Activated CD4-positive, alpha-beta T cell treated with anti-CD3 and anti-CD28 coated beads for 36 hours (primary cell): ENCODE data around the gene CRISP1. TPM values are rescaled to one million over a fixed set of nuclear protein-coding genes. Genes with fewer than 3 reads are reported as not detected.
"Not testable (repeated sequence)": the region's sequence is repeated elsewhere in the genome, so short reads cannot be mapped to it uniquely, and the experiment has no call there.

ENCODE experiments used
- ATAC-seq: fragments of 200-7000 bp; cut with Tn5 transposase; one replicate; pipeline ENCODE4 v1.10.0; 2021; ENCODE audit warnings: mild to moderate bottlenecking, moderate library complexity
- CTCF ChIA-PET: fragments of 350-600 bp; sonication (Branson Sonifier 250); formaldehyde crosslinking; loops from one replicate; lab custom pipeline; 2021; ENCODE audit warnings: antibody characterized with exemption; lab: Charles Lee
- POLR2A ChIA-PET: fragments of 350-600 bp; sonication (Branson Sonifier 250); formaldehyde crosslinking; loops from one replicate; lab custom pipeline; 2021; ENCODE audit warnings: antibody characterized with exemption, inconsistent platforms; lab: Charles Lee
- DNase-seq: peaks from one replicate; pipeline ENCODE4 v3.0.0-alpha.2; 2020
- H3K27ac Mint-ChIP-seq: one replicate; pipeline ENCODE4 v1.8.0; 2021; ENCODE audit warnings: mixed read lengths
- H3K27me3 Mint-ChIP-seq: one replicate; pipeline ENCODE4 v1.8.0; 2021; ENCODE audit warnings: mixed read lengths
- H3K36me3 Mint-ChIP-seq: one replicate; pipeline ENCODE4 v1.8.0; 2021; ENCODE audit warnings: low read depth, mixed read lengths
- H3K4me1 Mint-ChIP-seq: one replicate; pipeline ENCODE4 v1.8.0; 2021; ENCODE audit warnings: mixed read lengths
- H3K4me3 Mint-ChIP-seq: one replicate; pipeline ENCODE4 v1.8.0; 2021; ENCODE audit warnings: mild to moderate bottlenecking, moderate library complexity, mixed read lengths
- H3K9me3 Mint-ChIP-seq: one replicate; pipeline ENCODE4 v1.8.0; 2021; ENCODE audit warnings: low read depth, mixed read lengths
- intact Hi-C, 2 experiments: fragments of 100-400 bp; cut with DNase I in 1 of 2; cut with micrococcal nuclease in 1 of 2; formaldehyde crosslinking; loops; one replicate each; pipeline versions ENCODE4 v1.14.2 to v1.15.1; 2022 to 2024; cut with DNase I, micrococcal nuclease
- total RNA-seq, 2 experiments: library from RNA; stranded (reverse); gene quantifications; one replicate each; pipeline ENCODE4 v1.2.3, GENCODE V29; 2021

CRISP1 gene
- total RNA-seq, 2 experiments from 2014 or later: not detected

- POLR2A ChIA-PET: no interaction called here
- H3K27ac Mint-ChIP-seq: no peak overlapping the region
- H3K4me3 Mint-ChIP-seq: no peak overlapping the region
- no peaks in the 10 kb centered on the region for H3K4me1 Mint-ChIP-seq
- CTCF ChIA-PET: interaction anchor here (1.1 kb wide), 1 partner anchor 16 kb away, joined by 4 read pairs; no protein-coding TSS in a partner anchor
- H3K9me3 Mint-ChIP-seq: no peaks in the 10 kb centered on the region
- no peaks in the 10 kb centered on the region for H3K27me3 Mint-ChIP-seq
- intact Hi-C loops: no loop called here
- no peak for ATAC-seq
- no peak for DNase-seq
- no peaks in the 10 kb centered on the region for H3K36me3 Mint-ChIP-seq
Observed at GRCh38 chr6:49835140-49835539, 31.2 kb downstream of the CRISP1 start.

DNA sequence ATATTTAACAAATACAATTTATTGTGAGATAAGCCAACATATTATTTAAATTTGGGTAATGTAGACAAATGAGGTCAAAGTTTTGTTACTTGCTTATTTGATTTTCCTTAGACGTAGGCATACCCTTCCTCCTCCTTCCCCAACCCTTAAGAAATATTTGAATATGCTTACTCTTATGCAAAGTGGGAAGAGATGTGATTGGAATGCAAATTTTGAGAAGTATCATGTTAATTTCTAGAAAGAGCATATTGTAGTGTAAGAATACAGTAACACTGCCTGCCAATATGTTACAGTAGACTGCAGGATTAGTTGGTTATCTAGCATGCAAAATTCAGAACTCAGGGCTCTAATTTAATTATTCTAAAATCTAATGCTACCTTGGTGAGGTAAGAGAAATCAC lies 32.9 kb downstream of the CRISP1 start:
- CTCF ChIA-PET: no interaction called here
- Mint-ChIP-seq H3K27ac (no peak overlapping the region), H3K36me3 (no peaks in the 10 kb centered on the region), H3K4me1 (no peaks in the 10 kb centered on the region), H3K9me3 (no peaks in the 10 kb centered on the region), H3K27me3 (no peaks in the 10 kb centered on the region), H3K4me3 (no peak overlapping the region)
- POLR2A ChIA-PET: no interaction called here
- intact Hi-C loops: no loop called here
- ATAC-seq (no peak), DNase-seq (no peak)

- intact Hi-C loops: no loop called here
- Mint-ChIP-seq H3K36me3 (no peaks in the 10 kb centered on the region), H3K27ac (no peak overlapping the region), H3K4me1 (no peaks in the 10 kb centered on the region), H3K27me3 (peaks cover 2% of the 10 kb centered on the region), H3K9me3 (no peaks in the 10 kb centered on the region), H3K4me3 (no peak overlapping the region)
- ATAC-seq (no peak), DNase-seq (no peak)
- POLR2A ChIA-PET: no interaction called here
- CTCF ChIA-PET: no interaction called here
Observed at GRCh38 chr6:49826743-49827406, 39.5 kb downstream of the CRISP1 start.

- Mint-ChIP-seq H3K4me3 (no peak overlapping the region), H3K4me1 (no peaks in the 10 kb centered on the region), H3K27me3 (no peaks in the 10 kb centered on the region), H3K9me3 (no peaks in the 10 kb centered on the region), H3K27ac (no peak overlapping the region), H3K36me3 (no peaks in the 10 kb centered on the region)
- intact Hi-C loops: no loop called here
- POLR2A ChIA-PET: no interaction called here
- CTCF ChIA-PET: interaction anchor here (1.5 kb wide), 1 partner anchor 13 kb away, joined by 4 read pairs; no protein-coding TSS in a partner anchor
- ATAC-seq (no peak), DNase-seq (no peak)
Observed at GRCh38 chr6:49815166-49815565, 51.2 kb downstream of the CRISP1 start.

DNA sequence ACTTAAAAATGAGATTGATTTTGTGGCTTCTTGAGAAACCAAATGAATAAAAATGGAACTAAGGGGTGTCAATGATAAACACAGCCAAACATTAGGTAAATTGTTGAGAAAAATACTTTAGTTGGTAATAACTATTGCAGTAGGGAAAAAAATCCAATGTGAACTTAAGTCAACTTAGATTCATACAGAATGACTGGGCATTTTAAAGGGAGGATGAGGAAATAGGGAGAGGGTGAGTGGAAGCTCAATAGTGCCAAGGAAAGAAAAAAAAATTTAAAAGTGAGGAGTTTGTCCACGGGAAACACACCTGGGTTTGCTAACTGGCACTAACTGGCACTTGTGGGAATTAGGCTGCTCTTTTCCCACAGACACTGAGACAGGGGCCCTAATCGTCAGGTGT lies 53.1 kb downstream of the CRISP1 start:
- no peaks in the 10 kb centered on the region for H3K4me1 Mint-ChIP-seq
- ChIA-PET CTCF (no interaction called here), POLR2A (no interaction called here)
- no peaks in the 10 kb centered on the region for H3K36me3 Mint-ChIP-seq
- H3K27ac Mint-ChIP-seq: no peak overlapping the region
- DNase-seq (no peak), ATAC-seq (no peak)
- H3K4me3 Mint-ChIP-seq: no peak overlapping the region
- intact Hi-C loops: no loop called here
- H3K9me3 Mint-ChIP-seq: peaks cover 2% of the 10 kb centered on the region
- H3K27me3 Mint-ChIP-seq: no peaks in the 10 kb centered on the region

DNA sequence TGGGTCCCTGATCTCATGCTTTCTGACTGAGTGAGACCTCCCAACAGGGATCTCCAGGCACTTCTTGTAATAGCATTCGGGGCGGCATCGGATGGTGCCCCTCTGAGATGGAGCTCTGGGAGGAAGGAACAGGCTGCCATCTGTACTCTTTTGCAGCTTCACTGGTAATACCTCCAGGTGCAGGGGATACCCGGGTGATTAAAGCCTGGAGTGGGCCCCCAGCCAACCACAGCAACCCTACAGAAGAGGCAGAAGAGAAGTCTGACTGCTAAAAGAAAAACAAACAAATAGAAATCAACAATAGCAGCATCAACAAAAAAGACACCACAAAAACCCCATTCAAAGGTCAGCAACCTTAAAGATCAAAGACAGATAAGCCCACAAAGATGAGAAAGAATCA lies 60.2 kb downstream of the CRISP1 start:
- DNase-seq (no peak), ATAC-seq (no peak)
- H3K4me3 Mint-ChIP-seq: no peak overlapping the region
- H3K36me3 Mint-ChIP-seq: no peaks in the 10 kb centered on the region
- H3K27ac Mint-ChIP-seq: no peak overlapping the region
- POLR2A ChIA-PET: no interaction called here
- no peaks in the 10 kb centered on the region for H3K4me1 Mint-ChIP-seq
- peaks cover 3% of the 10 kb centered on the region for H3K9me3 Mint-ChIP-seq
- intact Hi-C loops: no loop called here
- H3K27me3 Mint-ChIP-seq: no peaks in the 10 kb centered on the region
- CTCF ChIA-PET: no interaction called here

DNA sequence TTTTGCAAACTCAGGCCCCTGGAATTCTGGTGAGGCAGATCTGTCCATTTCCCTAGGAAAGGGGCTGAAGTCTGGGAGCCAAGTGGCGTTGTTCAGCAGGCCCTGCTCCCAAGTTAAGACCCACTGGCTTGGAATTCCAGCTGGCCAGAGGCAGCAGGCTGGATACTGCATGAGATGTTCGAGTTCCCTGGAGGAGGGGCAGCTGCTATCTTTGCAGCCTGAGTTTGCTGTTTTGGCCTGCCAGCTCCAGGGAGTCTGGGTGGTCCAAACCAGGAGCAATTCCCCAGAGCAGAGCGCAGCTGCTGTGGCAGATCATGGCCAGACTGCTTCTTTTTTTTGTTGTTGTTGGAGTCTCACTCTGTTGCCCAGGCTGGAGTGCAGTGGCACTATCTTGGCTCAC lies 61.1 kb downstream of the CRISP1 start:
- intact Hi-C loops: no loop called here
- Mint-ChIP-seq H3K27ac (no peak overlapping the region), H3K9me3 (peaks cover 3% of the 10 kb centered on the region), H3K36me3 (no peaks in the 10 kb centered on the region), H3K4me1 (no peaks in the 10 kb centered on the region), H3K4me3 (no peak overlapping the region), H3K27me3 (no peaks in the 10 kb centered on the region)
- POLR2A ChIA-PET: no interaction called here
- CTCF ChIA-PET: interaction anchor here (0.5 kb wide), 1 partner anchor 431 kb away, joined by 3 read pairs; no protein-coding TSS in a partner anchor
- DNase-seq: no peak
- ATAC-seq: no peak

GRCh38 chr6:49801525-49801924 lies 64.8 kb downstream of the CRISP1 start:
- Mint-ChIP-seq H3K27ac (no peak overlapping the region), H3K27me3 (no peaks in the 10 kb centered on the region), H3K4me3 (no peak overlapping the region), H3K9me3 (peaks cover 2% of the 10 kb centered on the region), H3K36me3 (no peaks in the 10 kb centered on the region), H3K4me1 (no peaks in the 10 kb centered on the region)
- ChIA-PET CTCF (interaction anchor here (1.0 kb wide), 1 partner anchor 13 kb away, joined by 4 read pairs; no protein-coding TSS in a partner anchor), POLR2A (no interaction called here)
- ATAC-seq (no peak), DNase-seq (no peak)
- intact Hi-C loops: no loop called here

DNA sequence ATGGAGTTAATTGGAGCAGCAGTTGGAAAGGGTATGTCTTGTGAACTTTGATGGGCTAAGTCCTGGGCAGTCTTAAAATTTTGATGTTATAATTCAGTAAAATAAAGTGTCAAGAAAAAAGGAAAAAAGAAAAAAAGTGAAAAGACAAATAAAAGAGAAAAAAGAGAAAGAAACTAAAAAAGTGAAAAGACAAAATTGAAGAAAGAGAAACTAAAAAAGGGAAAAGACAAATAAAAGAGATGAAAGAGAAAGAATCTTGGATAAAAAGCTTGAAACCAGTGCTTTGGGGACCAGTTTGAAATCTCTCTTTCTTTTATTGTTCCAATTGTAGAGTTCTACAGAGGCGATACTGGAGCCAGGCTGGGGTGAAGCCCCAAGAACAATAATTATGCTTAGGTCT lies 67.2 kb downstream of the CRISP1 start:
- CTCF ChIA-PET: no interaction called here
- Mint-ChIP-seq H3K4me3 (no peak overlapping the region), H3K36me3 (no peaks in the 10 kb centered on the region), H3K9me3 (peaks cover 2% of the 10 kb centered on the region), H3K27me3 (no peaks in the 10 kb centered on the region), H3K4me1 (no peaks in the 10 kb centered on the region), H3K27ac (no peak overlapping the region)
- DNase-seq: no peak
- intact Hi-C loops: no loop called here
- ATAC-seq: no peak
- POLR2A ChIA-PET: no interaction called here

- intact Hi-C loops, H3K27me3 Mint-ChIP-seq, H3K9me3 Mint-ChIP-seq, POLR2A ChIA-PET, H3K4me1 Mint-ChIP-seq, H3K4me3 Mint-ChIP-seq, H3K36me3 Mint-ChIP-seq, DNase-seq, H3K27ac Mint-ChIP-seq, ATAC-seq, CTCF ChIA-PET: not testable (repeated sequence)
Observed at GRCh38 chr6:49796842-49797455, 69.4 kb downstream of the CRISP1 start.

DNA sequence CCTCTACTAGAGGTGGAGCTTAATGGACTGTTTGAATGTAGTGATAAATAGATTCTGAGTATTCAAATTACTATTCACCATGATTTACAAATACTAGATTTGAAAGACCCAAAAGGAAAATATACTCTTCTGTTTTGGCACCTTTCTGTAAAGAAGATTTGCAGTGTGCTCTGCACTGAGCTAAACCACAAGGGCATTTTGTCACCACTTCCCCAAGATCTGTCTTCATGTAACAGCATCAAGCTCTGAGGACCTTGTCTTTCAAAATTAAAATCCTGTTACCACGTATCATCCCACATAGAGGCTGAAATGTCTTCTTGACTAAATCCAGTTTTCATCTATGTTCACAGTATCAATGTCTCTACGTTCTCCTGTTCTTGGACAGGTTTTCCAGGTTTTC lies 76.0 kb downstream of the CRISP1 start:
- no peaks in the 10 kb centered on the region for H3K4me1 Mint-ChIP-seq
- H3K9me3 Mint-ChIP-seq: no peaks in the 10 kb centered on the region
- ChIA-PET POLR2A (no interaction called here), CTCF (interaction anchor here (1.0 kb wide), 1 partner anchor 59 kb away, joined by 4 read pairs; no protein-coding TSS in a partner anchor)
- no peaks in the 10 kb centered on the region for H3K27me3 Mint-ChIP-seq
- H3K27ac Mint-ChIP-seq: no peak overlapping the region
- DNase-seq (no peak), ATAC-seq (no peak)
- intact Hi-C loops: no loop called here
- H3K36me3 Mint-ChIP-seq: no peaks in the 10 kb centered on the region
- no peak overlapping the region for H3K4me3 Mint-ChIP-seq

- Mint-ChIP-seq H3K27me3 (no peaks in the 10 kb centered on the region), H3K36me3 (no peaks in the 10 kb centered on the region), H3K4me3 (no peak within 1 kb of the TSS), H3K9me3 (no peaks in the 10 kb centered on the region), H3K27ac (no peak within 1 kb of the TSS), H3K4me1 (no peaks in the 10 kb centered on the region)
- DNase-seq (no peak), ATAC-seq (no peak)
- intact Hi-C loops: no loop called here
- CTCF ChIA-PET: no interaction called here
- POLR2A ChIA-PET: no interaction called here
Observed at GRCh38 chr6:49787176-49787575, 79.2 kb downstream of the CRISP1 start, which contains the start of gene PGK2. Gene PGK2 (minus strand): TSS chr6:49787285. CDS start chr6:49787187, 98 bp downstream.
